Measurements from ENCODE around the gene PAGE5. TPM values are rescaled to one million over a fixed set of nuclear protein-coding genes. Genes with fewer than 3 reads are reported as not detected.

Gene PAGE5, protein sequence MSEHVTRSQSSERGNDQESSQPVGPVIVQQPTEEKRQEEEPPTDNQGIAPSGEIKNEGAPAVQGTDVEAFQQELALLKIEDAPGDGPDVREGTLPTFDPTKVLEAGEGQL
- under 1 TPM in 1 of 2 donors, not detected in 1; 0.93 TPM for total RNA-seq

DNA sequence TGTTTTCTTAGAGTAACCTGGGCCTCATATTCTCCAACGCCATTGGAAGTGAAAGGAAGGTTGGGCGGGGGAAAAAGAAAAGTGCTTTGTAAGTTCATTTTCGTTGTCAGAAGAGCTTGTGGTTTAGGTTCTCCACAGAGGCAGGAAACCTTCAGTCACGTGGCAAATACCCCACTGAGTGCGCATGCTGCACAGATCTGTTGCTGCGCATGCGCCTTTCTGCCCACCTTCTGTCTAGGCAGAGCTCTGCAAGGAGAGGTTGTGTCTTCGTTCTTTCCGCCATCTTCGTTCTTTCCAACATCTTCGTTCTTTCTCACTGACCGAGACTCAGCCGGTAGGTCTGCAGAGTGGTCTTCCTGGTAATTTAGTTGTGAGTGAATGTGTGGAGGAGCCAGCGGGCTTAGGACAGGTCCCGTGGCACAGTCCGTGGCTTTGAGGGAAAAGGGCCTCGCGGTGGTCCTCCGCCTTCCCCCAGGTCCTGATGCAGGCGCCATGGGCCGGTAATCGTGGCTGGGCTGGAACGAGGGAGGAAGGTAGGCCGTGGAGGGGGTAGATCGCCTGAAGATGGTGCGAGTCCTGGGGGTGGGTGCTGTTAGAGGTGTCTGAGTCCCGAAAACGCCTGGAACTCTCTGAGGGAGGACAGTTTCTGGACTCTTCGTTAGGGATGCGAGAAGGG is at the start of gene PAGE5:
Gene PAGE5, plus strand, starts transcription at position 228 of the 676 bp plus-strand sequence. CDS start 1,037 bp downstream, outside the sequence.
- Mint-ChIP-seq H3K27ac (no peak within 1 kb of the TSS), H3K4me3 (no peak within 1 kb of the TSS), H3K4me1 (ENCODE audit: low read depth) (no peaks in the 10 kb centered on the region), H3K27me3 (ENCODE audit: low read depth) (peaks cover 45% of the 10 kb centered on the region), H3K36me3 (ENCODE audit: insufficient read depth in 2 of 2) (no peaks in the 10 kb centered on the region), H3K9me3 (no peaks in the 10 kb centered on the region)
- ATAC-seq (replicated peaks in 1 of 2): no peak
- no peak for DNase-seq

DNA sequence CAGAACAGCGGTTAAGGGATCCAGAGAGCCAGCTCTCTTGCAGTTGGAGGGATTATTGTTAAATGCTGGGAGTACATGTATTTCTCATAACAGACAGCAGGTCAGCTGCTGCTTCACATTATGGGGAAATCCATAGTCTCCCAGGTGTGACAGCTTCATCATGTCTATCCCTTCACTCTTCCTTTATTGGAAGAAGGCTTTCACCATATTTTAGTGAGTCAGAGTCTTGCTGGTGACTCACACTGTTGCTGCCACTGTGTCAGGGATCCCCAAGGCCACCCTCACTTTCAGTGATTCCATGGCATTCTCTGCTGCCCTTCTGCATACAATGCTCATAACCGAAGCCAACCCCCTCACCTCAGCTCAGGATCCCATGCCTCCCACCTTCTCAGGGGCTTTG is 32.9 kb upstream of the PAGE5 start:
- Mint-ChIP-seq H3K4me3 (no peak overlapping the region), H3K27ac (no peak overlapping the region), H3K36me3 (ENCODE audit: insufficient read depth in 2 of 2) (no peaks in the 10 kb centered on the region), H3K9me3 (peaks cover 0 to 2% of the 10 kb centered on the region in 2 donors), H3K4me1 (ENCODE audit: low read depth) (no peaks in the 10 kb centered on the region), H3K27me3 (ENCODE audit: low read depth) (peaks cover 19% of the 10 kb centered on the region)
- DNase-seq: no peak
- ATAC-seq (replicated peaks in 1 of 2): no peak

DNA sequence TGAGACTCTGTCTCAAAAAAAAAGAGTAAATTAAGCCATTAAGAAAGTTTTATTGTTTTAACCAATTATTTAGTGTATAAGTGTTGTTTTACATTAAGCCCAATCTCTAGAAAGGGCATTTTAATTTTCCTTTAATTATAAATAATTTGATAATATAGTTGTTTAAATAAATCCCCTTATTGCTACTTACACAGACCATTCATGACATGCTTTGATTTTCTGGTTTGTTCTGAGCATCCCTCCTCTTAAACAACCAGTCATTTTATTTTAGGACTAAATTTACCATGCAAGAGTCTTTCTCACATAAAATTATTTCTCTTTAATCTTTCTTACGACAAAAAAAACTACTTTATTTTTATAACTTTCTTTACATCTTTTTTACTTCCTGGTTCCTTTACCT is 23.5 kb upstream of the PAGE5 start:
- Mint-ChIP-seq H3K27ac (no peak overlapping the region), H3K4me3 (no peak overlapping the region), H3K4me1 (ENCODE audit: low read depth) (no peaks in the 10 kb centered on the region), H3K36me3 (ENCODE audit: insufficient read depth in 2 of 2) (peaks cover 0 to 7% of the 10 kb centered on the region in 2 donors), H3K27me3 (ENCODE audit: low read depth) (peaks cover 4% of the 10 kb centered on the region), H3K9me3 (peaks cover 0 to 4% of the 10 kb centered on the region in 2 donors)
- DNase-seq: no peak
- ATAC-seq (replicated peaks in 1 of 2): no peak

DNA sequence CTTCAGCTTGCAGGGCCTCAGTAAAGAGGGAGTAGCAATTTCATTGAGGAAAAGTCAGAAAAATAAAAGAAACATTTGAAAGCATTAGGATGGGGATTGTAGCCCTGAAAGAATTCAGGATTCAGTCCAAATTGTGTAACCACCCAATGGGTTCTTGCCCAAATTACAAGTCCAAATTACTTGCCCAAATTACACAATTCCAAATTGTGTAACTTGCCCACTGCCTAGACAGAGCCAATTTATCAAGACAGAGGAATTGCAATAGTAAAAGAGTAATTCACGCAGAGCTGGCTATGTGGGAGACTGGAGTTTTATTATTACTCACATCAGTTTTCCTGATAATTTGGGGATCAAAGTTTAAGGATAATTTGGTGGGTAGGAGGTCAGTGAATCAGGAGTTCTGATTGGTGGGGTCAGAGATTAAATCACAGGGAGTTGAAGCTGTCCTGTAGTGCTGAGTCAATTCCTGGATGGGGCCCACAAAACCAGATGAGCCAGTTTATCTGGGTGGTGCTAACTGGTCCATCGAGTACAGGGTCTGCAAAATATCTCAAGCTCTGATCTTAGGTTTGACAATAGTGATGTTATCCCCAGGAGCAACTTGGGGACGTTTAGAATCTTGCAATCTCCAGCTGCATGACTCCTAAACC is 18.1 kb upstream of the PAGE5 start:
- Mint-ChIP-seq H3K36me3 (ENCODE audit: insufficient read depth in 2 of 2) (no peaks in the 10 kb centered on the region), H3K27ac (no peak overlapping the region), H3K27me3 (ENCODE audit: low read depth) (peaks cover 24% of the 10 kb centered on the region), H3K4me3 (no peak overlapping the region), H3K4me1 (ENCODE audit: low read depth) (no peaks in the 10 kb centered on the region), H3K9me3 (peaks cover 2 to 3% of the 10 kb centered on the region in 2 donors)
- ATAC-seq (replicated peaks in 1 of 2) (no peak), DNase-seq (no peak)

DNA sequence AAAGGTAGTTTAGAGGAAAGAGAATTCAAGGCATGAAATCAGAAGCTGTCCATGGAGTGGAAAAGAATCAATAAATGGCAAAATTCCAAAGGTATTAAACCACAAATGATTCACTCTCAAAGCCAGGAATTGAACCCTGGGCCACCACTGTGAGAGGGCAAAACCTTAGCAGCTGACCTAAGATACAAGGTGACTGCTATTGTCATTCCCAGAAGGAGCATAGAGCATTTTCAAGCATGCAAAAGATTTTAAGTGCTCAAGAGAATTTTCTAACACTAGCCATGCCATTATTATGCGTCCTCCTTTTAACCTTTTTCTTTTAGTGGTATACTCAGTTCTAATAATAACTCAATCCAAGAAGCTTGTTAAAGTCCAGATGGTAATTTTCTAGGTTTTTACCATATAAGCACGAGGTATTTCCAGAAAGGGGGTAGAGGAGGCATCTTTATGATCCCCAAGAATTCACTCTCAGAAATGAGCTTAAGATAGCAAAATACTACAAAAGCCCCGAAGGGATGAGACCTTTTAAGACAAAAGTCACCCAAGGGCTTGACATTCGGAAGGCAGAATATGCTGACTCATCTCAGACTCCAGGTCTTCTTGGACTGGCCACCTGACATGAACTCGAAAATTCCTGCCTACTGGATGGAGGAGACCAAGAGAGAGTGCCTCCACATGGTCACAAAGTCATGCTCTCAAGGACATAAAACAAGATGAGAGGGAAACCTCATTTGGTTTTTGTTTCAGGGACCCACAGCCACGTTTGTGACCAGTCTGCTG is 13.8 kb upstream of the PAGE5 start:
- peaks cover 2 to 3% of the 10 kb centered on the region in 2 donors for H3K9me3 Mint-ChIP-seq
- DNase-seq (no peak), ATAC-seq (replicated peaks in 1 of 2) (no peak)
- H3K27ac Mint-ChIP-seq: no peak overlapping the region
- H3K36me3 Mint-ChIP-seq (ENCODE audit: insufficient read depth in 2 of 2): no peaks in the 10 kb centered on the region
- no peak overlapping the region for H3K4me3 Mint-ChIP-seq
- H3K4me1 Mint-ChIP-seq (ENCODE audit: low read depth): no peaks in the 10 kb centered on the region
- H3K27me3 Mint-ChIP-seq (ENCODE audit: low read depth): peaks cover 23% of the 10 kb centered on the region

DNA sequence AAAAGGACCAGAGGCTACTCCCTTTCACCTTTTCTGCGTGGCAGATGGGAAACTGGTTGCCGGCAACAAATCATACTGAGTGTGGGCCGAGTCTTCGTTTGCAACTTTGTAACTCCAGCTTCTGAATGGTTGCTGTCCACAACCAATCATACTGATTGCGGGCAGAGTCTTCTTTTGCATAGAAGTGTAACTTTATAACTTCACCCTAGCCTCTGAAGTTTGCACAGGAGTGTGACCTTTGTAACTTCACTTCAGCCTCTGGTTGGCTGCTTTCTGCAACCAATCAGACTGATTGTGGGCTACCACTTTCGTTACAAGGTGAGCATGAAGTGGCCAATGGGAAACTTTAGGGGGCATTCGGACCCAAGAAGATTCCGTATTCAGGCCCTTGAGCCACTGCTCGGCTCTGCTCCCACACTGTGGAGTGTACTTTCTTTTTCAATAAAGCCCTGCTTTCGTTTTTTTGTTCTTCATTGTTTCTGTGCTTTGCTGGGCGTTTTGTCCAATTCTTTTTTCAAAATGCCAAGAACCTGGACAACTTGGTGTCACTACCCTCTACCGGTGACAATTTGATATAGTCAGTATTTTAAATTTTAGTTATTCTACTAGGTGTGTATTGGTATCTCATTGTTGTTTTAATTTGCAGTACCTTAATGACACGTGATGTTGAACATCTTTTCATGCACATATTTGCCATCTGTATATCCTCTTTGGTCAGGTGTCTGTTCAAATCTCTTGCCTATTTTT is 9.0 kb upstream of the PAGE5 start:
- H3K4me1 Mint-ChIP-seq (ENCODE audit: low read depth): no peaks in the 10 kb centered on the region
- H3K36me3 Mint-ChIP-seq (ENCODE audit: insufficient read depth in 2 of 2): no peaks in the 10 kb centered on the region
- ATAC-seq (replicated peaks in 1 of 2): no peak
- no peak overlapping the region for H3K4me3 Mint-ChIP-seq
- no peak overlapping the region for H3K27ac Mint-ChIP-seq
- peaks cover 5% of the 10 kb centered on the region for H3K27me3 Mint-ChIP-seq (ENCODE audit: low read depth)
- H3K9me3 Mint-ChIP-seq: peaks cover 0 to 2% of the 10 kb centered on the region in 2 donors
- no peak for DNase-seq

DNA sequence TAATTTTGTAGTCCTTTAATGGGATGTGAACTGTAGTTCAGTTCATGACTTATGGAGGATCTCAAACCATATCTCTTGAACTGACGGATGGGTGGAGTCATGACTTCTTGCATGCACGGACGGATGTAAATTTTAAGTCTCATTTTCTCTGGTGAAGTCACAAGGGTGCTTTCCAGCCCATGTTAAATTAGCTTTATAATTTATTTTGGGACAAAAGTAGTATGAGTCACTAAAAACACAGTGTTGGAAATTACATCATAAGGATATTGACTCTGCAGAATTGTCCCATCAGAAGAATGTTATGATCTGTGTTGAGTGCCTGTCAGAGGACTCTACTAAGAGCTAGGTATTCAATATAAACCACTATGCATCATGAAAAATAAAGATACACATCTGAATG is 6.8 kb upstream of the PAGE5 start:
- Mint-ChIP-seq H3K27me3 (ENCODE audit: low read depth) (peaks cover 13% of the 10 kb centered on the region), H3K36me3 (ENCODE audit: insufficient read depth in 2 of 2) (no peaks in the 10 kb centered on the region)
- no peak for DNase-seq

DNA sequence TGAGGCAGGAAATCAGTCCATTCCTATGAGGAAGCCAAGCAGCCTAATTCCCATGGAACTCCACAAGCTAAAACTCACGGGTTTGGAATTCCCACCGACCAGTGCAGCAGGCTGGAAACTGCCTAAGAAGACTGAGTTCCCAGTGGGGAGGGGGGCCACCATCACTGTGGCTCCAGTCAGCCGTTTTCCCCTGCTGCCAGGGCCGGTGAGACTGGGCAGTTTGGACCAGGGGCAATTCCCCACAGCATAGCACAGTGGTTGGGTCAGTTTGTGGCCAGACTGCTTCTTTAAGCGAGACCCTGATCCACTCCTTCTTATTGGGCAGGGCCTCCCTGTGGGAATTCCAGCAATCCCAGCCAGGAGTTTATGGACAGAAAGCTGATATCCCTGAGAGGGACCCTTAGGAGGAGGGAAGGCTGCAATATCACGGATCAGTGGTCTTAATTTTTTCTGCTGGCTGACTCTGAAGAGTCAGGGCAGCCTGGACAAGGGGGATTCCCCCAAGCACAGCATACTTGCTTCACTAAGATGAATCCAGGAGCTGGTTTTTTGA is 20.7 kb downstream of the PAGE5 start:
- Mint-ChIP-seq H3K36me3 (ENCODE audit: insufficient read depth in 2 of 2) (peaks cover 2 to 3% of the 10 kb centered on the region in 2 donors), H3K9me3 (peaks cover 0 to 4% of the 10 kb centered on the region in 2 donors), H3K27me3 (ENCODE audit: low read depth) (peaks cover 39% of the 10 kb centered on the region), H3K27ac (no peak overlapping the region), H3K4me1 (ENCODE audit: low read depth) (no peaks in the 10 kb centered on the region), H3K4me3 (no peak overlapping the region)
- ATAC-seq (replicated peaks in 1 of 2): no peak
- no peak for DNase-seq

More for the DNA sequence above, 6.8 kb upstream of the PAGE5 start:
- Mint-ChIP-seq H3K27ac (no peak overlapping the region), H3K4me1 (ENCODE audit: low read depth) (no peaks in the 10 kb centered on the region), H3K9me3 (no peaks in the 10 kb centered on the region), H3K4me3 (no peak overlapping the region)
- no peak for ATAC-seq (replicated peaks in 1 of 2)

DNA sequence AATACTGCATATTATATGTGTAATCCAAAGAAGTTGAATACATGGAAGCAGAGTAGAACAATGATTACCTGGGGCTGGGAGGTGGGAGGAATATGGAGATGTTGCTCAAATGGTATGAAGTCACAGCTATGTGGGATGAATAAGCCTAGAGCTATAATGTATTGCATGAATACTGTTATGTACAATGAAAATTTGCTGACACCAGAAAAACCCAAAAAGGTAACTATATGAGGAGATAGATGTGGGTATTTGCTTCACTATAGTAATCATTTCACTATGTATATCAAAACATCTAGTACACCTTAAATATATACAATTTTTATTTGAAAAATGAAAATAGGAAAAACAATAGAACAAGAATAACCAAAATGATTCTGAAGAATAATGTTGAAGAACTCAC is 33.4 kb downstream of the PAGE5 start:
- H3K4me1 Mint-ChIP-seq (ENCODE audit: low read depth): no peaks in the 10 kb centered on the region
- no peaks in the 10 kb centered on the region for H3K36me3 Mint-ChIP-seq (ENCODE audit: insufficient read depth in 2 of 2)
- ATAC-seq (replicated peaks in 1 of 2) (no peak), DNase-seq (no peak)
- no peak overlapping the region for H3K27ac Mint-ChIP-seq
- peaks cover 24% of the 10 kb centered on the region for H3K27me3 Mint-ChIP-seq (ENCODE audit: low read depth)
- H3K4me3 Mint-ChIP-seq: no peak overlapping the region
- no peaks in the 10 kb centered on the region for H3K9me3 Mint-ChIP-seq

DNA sequence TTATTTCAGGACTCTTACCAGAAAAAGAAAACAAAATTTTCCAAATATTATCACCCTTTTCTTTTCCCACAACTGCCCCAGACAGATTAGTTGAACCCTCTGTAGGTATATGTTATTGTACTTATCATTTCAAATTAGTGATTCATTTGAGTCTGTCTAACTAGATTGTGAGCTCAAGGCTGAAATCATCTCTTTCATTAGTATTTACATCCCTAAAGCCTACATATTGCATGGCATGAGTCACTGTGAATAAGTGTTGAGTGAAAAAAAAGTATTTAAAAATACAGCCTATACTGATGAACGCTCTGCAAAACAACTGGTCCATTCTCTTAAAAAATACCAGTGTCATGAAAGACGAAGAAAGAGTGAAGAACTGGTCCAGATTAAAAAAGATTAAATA is 40.7 kb downstream of the PAGE5 start:
- Mint-ChIP-seq H3K4me3 (no peak overlapping the region), H3K9me3 (no peaks in the 10 kb centered on the region), H3K36me3 (ENCODE audit: insufficient read depth in 2 of 2) (no peaks in the 10 kb centered on the region), H3K4me1 (ENCODE audit: low read depth) (no peaks in the 10 kb centered on the region), H3K27me3 (ENCODE audit: low read depth) (peaks cover 21% of the 10 kb centered on the region), H3K27ac (no peak overlapping the region)
- no peak for DNase-seq
- no peak for ATAC-seq (replicated peaks in 1 of 2)

DNA sequence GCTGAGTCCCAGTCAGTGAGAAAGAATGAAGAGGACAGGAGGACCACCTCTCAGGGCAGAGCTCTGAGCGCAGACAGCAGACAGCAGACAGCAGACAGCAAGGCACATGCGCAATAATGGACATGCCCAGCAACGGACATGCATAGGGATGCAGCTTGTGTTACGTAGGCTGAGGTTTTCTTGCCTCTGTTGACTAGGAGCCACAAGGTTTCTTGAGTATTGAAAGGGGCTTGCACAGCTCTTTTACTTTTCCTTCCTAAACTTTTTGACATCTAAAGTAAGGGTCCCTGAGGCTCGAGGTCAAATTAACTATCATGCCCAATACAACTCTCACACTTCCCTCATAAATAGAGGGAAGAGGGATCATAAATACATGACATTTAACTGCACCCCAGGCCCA is 44.7 kb downstream of the PAGE5 start, which contains the start of gene PAGE3:
Gene PAGE3, minus strand, starts transcription at position 101 of the 400 bp plus-strand sequence. CDS start 1,013 bp downstream, outside the sequence.
- Mint-ChIP-seq H3K9me3 (no peaks in the 10 kb centered on the region), H3K27me3 (ENCODE audit: low read depth) (peaks cover 15% of the 10 kb centered on the region), H3K4me3 (no peak within 1 kb of the TSS), H3K36me3 (ENCODE audit: insufficient read depth in 2 of 2) (no peaks in the 10 kb centered on the region), H3K27ac (no peak within 1 kb of the TSS), H3K4me1 (ENCODE audit: low read depth) (no peaks in the 10 kb centered on the region)
- no peak for ATAC-seq (replicated peaks in 1 of 2)
- DNase-seq: no peak

Data from activated T-cell treated with anti-CD3 and anti-CD28 coated beads, Interleukin-2, amount 50 U/mL, for 72 hours (primary cell).